HG03354 (cell line): ENCODE data around the gene CDKL1.
"Not testable (repeated sequence)": the region's sequence is repeated elsewhere in the genome, so short reads cannot be mapped to it uniquely, and the experiment has no call there.

Experiments used
- ATAC-seq: cut with Tn5 transposase; IDR thresholded peaks from one replicate; pipeline ENCODE4 v1.9.1; 2021; ENCODE audit warnings: mild to moderate bottlenecking; ENCODE audit not compliant: unreplicated experiment, poor library complexity, severe bottlenecking

The CDKL1 gene

GRCh38 chr14:50361473-50362403 is 34.9 kb downstream of the CDKL1 start:
- not testable (repeated sequence) for ATAC-seq

GRCh38 chr14:50360851-50361250 is 35.8 kb downstream of the CDKL1 start:
- ATAC-seq = no peak

- no peak for ATAC-seq
Observed at GRCh38 chr14:50360093-50360492, 36.6 kb downstream of the CDKL1 start.

- no peak for ATAC-seq
Observed at GRCh38 chr14:50359631-50360030, 37.0 kb downstream of the CDKL1 start.

- ATAC-seq = no peak
Observed at GRCh38 chr14:50357753-50358395, 38.8 kb downstream of the CDKL1 start.

GRCh38 chr14:50357124-50357523 is 39.6 kb downstream of the CDKL1 start:
- ATAC-seq = no peak

GRCh38 chr14:50356283-50356682 is 40.4 kb downstream of the CDKL1 start:
- ATAC-seq = not testable (repeated sequence)

GRCh38 chr14:50355692-50356091 is 41.0 kb downstream of the CDKL1 start:
- no peak for ATAC-seq

- no peak for ATAC-seq
Observed at GRCh38 chr14:50354527-50354926, 42.2 kb downstream of the CDKL1 start.

- ATAC-seq = no peak
Observed at GRCh38 chr14:50353126-50353525, 43.6 kb downstream of the CDKL1 start.

- no peak for ATAC-seq
Observed at GRCh38 chr14:50352584-50352983, 44.1 kb downstream of the CDKL1 start.

- ATAC-seq = no peak
Observed at GRCh38 chr14:50350975-50351374, 45.7 kb downstream of the CDKL1 start.

- no peak for ATAC-seq
Observed at GRCh38 chr14:50348933-50349332, 47.7 kb downstream of the CDKL1 start.

GRCh38 chr14:50347521-50347920 is 49.2 kb downstream of the CDKL1 start:
- no peak for ATAC-seq

GRCh38 chr14:50345846-50346422 is 50.7 kb downstream of the CDKL1 start:
- ATAC-seq = no peak

- no peak for ATAC-seq
Observed at GRCh38 chr14:50344876-50345563, 51.7 kb downstream of the CDKL1 start.

GRCh38 chr14:50344116-50344775 is 52.4 kb downstream of the CDKL1 start:
- peak; percentile 74 for ATAC-seq

GRCh38 chr14:50343434-50343833 is 53.2 kb downstream of the CDKL1 start:
- ATAC-seq = no peak

GRCh38 chr14:50342221-50343078 is 54.2 kb downstream of the CDKL1 start:
- peak; percentile 59 for ATAC-seq
